ENCODE results near the gene IFI27L1.

DNA sequence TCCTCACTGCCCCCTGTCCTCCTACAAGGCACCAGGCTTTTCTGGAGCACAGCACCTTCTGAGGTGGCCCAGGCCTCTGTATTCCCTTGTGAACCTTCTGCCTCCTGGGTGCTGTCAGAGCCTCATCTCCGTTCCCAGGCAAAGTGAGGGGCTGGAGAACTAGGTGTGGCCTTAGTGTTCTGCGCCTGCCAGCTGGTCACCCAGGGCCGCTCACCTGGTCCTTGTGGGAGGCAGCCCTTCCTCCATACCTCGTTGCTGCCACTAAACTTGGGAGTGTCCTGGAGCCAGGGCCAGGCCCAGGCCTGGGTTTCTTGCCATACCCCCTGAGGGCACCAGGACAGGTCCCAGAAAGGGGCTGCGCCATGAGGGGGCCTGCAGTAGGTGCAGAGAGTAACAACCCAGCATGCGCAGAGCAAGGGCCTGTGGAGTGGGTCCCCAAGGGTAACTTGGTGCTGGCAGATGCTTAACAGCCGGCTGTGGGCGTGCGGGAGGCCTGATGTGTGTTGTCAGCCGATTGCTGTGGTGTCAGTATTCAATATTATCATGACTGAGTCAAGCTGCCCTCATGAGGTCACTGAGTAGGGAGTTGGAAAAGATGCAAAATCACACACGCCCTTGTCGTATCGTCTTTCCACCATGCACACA lies 37.9 kb upstream of the IFI27L1 start:
- no peak for TF ChIP-seq POLR2A (IDR thresholded peaks at IDR 0.05)
- TF ChIP-seq POLR2AphosphoS5 (IDR thresholded peaks at IDR 0.05; ENCODE audit: insufficient read depth in 1 of 2, low read depth in 1 of 2), result no peak

Data from vagina (tissue), 2 donors.